ENCODE measurements around the gene BCDIN3D.

- no peak for TF ChIP-seq CTCF (IDR thresholded peaks at IDR 0.05)
- TF ChIP-seq POLR2AphosphoS5 (IDR thresholded peaks at IDR 0.05) = no peak
Observed at GRCh38 chr12:49843876-49844437, 1.1 kb upstream of the BCDIN3D start.
